Psoas muscle (tissue), 8 donors: Measurements from ENCODE around the gene OXER1. TPM values are rescaled to one million over a fixed set of nuclear protein-coding genes. Genes with fewer than 3 reads are reported as not detected.

ENCODE experiments used
- ATAC-seq, 4 donors: fragments of 200-7000 bp; cut with Tn5 transposase; one replicate each; pipeline ENCODE4 v1.9.1; 2020; ENCODE audit warnings: moderate library complexity in 3 of 4, mild to moderate bottlenecking in 2 of 4
- DNase-seq, 2 donors: peaks; one replicate each; pipeline ENCODE4 v3.0.0-alpha.2; 2020
- H3K27ac ChIP-seq: fragments of 200-600 bp; one replicate; pipeline ENCODE4 v1.8.0; 2022
- H3K27me3 ChIP-seq, 3 donors: fragments of 200-600 bp in 1 of 3; one replicate each; pipeline versions ENCODE4 v1.6.1 to v1.8.0; 2013 to 2022; ENCODE audit warnings: low read length in 2 of 3, mild to moderate bottlenecking in 2 of 3, moderate library complexity in 1 of 3; ENCODE audit not compliant: insufficient read depth in 3 of 3
- H3K36me3 ChIP-seq, 2 donors: fragments of 200-600 bp in 1 of 2; one replicate each; pipeline versions ENCODE4 v1.6.1 to v1.8.0; 2013 to 2022; ENCODE audit warnings: low read depth in 1 of 2, mild to moderate bottlenecking in 1 of 2, moderate library complexity in 1 of 2; ENCODE audit not compliant: insufficient read depth in 1 of 2
- H3K4me1 ChIP-seq: fragments of 200-600 bp; one replicate; pipeline ENCODE4 v1.8.0; 2022
- H3K4me3 ChIP-seq: fragments of 200-600 bp; one replicate; pipeline ENCODE4 v1.8.0; 2022; ENCODE audit warnings: mild to moderate bottlenecking
- H3K9me3 ChIP-seq: fragments of 200-600 bp; one replicate; pipeline ENCODE4 v1.8.0; 2022
- CTCF ChIP-seq: fragments of 200-600 bp; IDR thresholded peaks from one replicate; pipeline ENCODE4 v1.8.0; 2022; ENCODE audit warnings: antibody characterized with exemption
- WGBS, 3 donors: extraction: QIAGEN DNeasy Blood & Tissue Kit; methylation state at CpG; one replicate each; pipeline versions ENCODE4 v1.1.6 to v1.1.7; 2013; 5-methylcytosine and 5-hydroxymethylcytosine counted together
- intact Hi-C, 2 donors: fragments of 100-400 bp; cut with DNase I; formaldehyde crosslinking; loops; one replicate each; pipeline versions ENCODE4 v1.11.0 to v1.14.2; 2022
- polyA plus RNA-seq, 3 donors: library from polyadenylated mRNA; stranded (reverse); fragments of 200-250 nt; gene quantifications; one replicate each; pipeline ENCODE4 v1.2.3, GENCODE V29; 2013
- total RNA-seq, 4 donors: library from RNA; stranded (reverse); fragmentation: NEBNext Ultra II Directional in 2 of 4; extraction: Animal tissue kit (Norgen Biotek cat#: 25700) in 2 of 4; gene quantifications; one replicate each; pipeline versions ENCODE4 v1.2.1 to v1.2.4, GENCODE V29; 2021 to 2023
- donor health status: healthy with polysubstance abuse.
- donor health status: DM: no; HTN: no; CAD: no; lungs with moderate emphysema.
- donor health status: Bipolar disorder and iron deficiency.
- donor health status: healthy.
- donor health status: DM: yes; HTN: yes; CAD: no.
- donor health status: DM: no; HTN: no; CAD: no.
- donor health status: DM: no; HTN: no; CAD: no.
- donor health status: DM: yes; HTN: yes; CAD: no.

OXER1 gene
- total and polyA plus RNA-seq, 7 donors, result 0.04 to 1.2 (median 0.20) TPM

GRCh38 chr2:42765686-42766085 lies 1.8 kb upstream of the OXER1 start:
- DNase-seq, result no peak
- intact Hi-C loops, result no loop called here
- 94 to 98% (median 94%) methylated on average over 9 of the region's 9 CpGs for WGBS, 3 donors
- ATAC-seq, result no peak
- H3K36me3 ChIP-seq, result no peaks in the 10 kb centered on the region
- no peaks in the 10 kb centered on the region for H3K4me1 ChIP-seq
- no peaks in the 10 kb centered on the region for H3K9me3 ChIP-seq
- no peaks in the 10 kb centered on the region for H3K27me3 ChIP-seq
- H3K4me3 ChIP-seq, result no peak overlapping the region
- no peak overlapping the region for H3K27ac ChIP-seq
- no peak for TF ChIP-seq CTCF

GRCh38 chr2:42764901-42765300 lies 966 bp upstream of the OXER1 start:
- TF ChIP-seq CTCF, result no peak

GRCh38 chr2:42762823-42763804 lies 821 bp downstream of the OXER1 start:
- H3K4me1 ChIP-seq, result no peaks in the 10 kb centered on the region
- intact Hi-C loops, result no loop called here
- no peak overlapping the region for H3K4me3 ChIP-seq

More at GRCh38 chr2:42764901-42765300, 966 bp upstream of the OXER1 start:
- no peak for DNase-seq
- H3K36me3 ChIP-seq, result peaks cover 0 to 2% of the 10 kb centered on the region in 2 donors
- no peak overlapping the region for H3K4me3 ChIP-seq
- H3K4me1 ChIP-seq, result no peaks in the 10 kb centered on the region
- H3K27me3 ChIP-seq, result no peaks in the 10 kb centered on the region
- intact Hi-C loops, result no loop called here
- WGBS, 3 donors, result 77 to 93% (median 86%) methylated on average over 2 of the region's 2 CpGs
- ATAC-seq, result no peak
- no peaks in the 10 kb centered on the region for H3K9me3 ChIP-seq
- H3K27ac ChIP-seq, result no peak overlapping the region

GRCh38 chr2:42762155-42762554 lies 1.8 kb downstream of the OXER1 start:
- Histone ChIP-seq H3K27ac (no peak overlapping the region), H3K4me3 (no peak overlapping the region), H3K4me1 (no peaks in the 10 kb centered on the region), H3K9me3 (no peaks in the 10 kb centered on the region), H3K36me3 (peaks cover 0 to 3% of the 10 kb centered on the region in 2 donors), H3K27me3 (no peaks in the 10 kb centered on the region)
- TF ChIP-seq CTCF, result no peak
- intact Hi-C loops, result no loop called here
- DNase-seq, result no peak
- WGBS, 3 donors, result 86 to 89% (median 89%) methylated on average over 5 of the region's 5 CpGs
- no peak for ATAC-seq

More at GRCh38 chr2:42762823-42763804, 821 bp downstream of the OXER1 start:
- H3K27ac ChIP-seq, result no peak overlapping the region
- no peaks in the 10 kb centered on the region for H3K27me3 ChIP-seq
- 92 to 96% (median 92%) methylated on average over 45 of the region's 45 CpGs for WGBS, 3 donors
- H3K36me3 ChIP-seq, result peaks cover 0 to 3% of the 10 kb centered on the region in 2 donors
- DNase-seq (no peak), ATAC-seq (peak in 1 of 4 donors; percentile 8)
- H3K9me3 ChIP-seq, result no peaks in the 10 kb centered on the region
- TF ChIP-seq CTCF, result no peak
